Fibroblast of pulmonary artery (primary cell): ENCODE data around the gene HMX1.

Experiments
- DNase-seq: peaks from one replicate; pipeline ENCODE4 v3.0.0-alpha.2; 2010; ENCODE audit warnings: low read depth
- H3K4me3 ChIP-seq: replicated peaks from 2 replicates; pipeline ENCODE4 v1.5.1; 2011; ENCODE audit warnings: low read depth, mild to moderate bottlenecking, control low read depth, low read length, moderate library complexity
- TF ChIP-seq, protein P1 (sequence below): IDR thresholded peaks from 2 replicates; pipeline ENCODE4 v1.5.1; 2011; ENCODE audit warnings: mild to moderate bottlenecking, control low read depth, low read length, inconsistent platforms; ENCODE audit errors: missing control alignments

HMX1 gene

DNA sequence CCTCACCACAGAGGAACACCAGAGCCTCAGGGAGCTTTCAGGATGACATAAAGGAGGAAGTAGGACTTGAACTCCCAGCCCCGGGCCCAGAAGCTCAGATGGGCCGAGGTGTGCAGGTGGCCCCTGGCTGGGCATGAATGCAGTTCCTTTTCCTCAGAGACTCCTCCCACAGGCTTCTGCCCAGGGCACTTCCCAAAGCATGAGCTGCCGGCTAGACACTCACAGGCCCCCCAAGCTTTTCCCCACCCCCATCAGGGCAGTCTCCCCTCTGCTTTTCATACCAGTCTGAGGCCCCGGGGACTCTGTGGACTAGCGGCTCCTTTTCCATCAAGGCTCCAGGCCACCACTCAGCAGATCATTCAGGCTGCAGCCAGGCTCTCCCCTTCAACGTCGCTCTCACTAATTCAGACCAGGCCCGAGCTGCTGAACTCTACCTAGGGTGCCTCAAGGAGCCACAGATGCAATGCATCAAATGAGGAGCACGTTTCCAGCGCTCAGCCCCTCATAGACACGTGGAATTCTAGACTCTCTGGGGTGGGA lies 36.9 kb downstream of the HMX1 start:
- no peak overlapping the region for H3K4me3 ChIP-seq
- TF ChIP-seq, protein P1, sequence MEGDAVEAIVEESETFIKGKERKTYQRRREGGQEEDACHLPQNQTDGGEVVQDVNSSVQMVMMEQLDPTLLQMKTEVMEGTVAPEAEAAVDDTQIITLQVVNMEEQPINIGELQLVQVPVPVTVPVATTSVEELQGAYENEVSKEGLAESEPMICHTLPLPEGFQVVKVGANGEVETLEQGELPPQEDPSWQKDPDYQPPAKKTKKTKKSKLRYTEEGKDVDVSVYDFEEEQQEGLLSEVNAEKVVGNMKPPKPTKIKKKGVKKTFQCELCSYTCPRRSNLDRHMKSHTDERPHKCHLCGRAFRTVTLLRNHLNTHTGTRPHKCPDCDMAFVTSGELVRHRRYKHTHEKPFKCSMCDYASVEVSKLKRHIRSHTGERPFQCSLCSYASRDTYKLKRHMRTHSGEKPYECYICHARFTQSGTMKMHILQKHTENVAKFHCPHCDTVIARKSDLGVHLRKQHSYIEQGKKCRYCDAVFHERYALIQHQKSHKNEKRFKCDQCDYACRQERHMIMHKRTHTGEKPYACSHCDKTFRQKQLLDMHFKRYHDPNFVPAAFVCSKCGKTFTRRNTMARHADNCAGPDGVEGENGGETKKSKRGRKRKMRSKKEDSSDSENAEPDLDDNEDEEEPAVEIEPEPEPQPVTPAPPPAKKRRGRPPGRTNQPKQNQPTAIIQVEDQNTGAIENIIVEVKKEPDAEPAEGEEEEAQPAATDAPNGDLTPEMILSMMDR: no peak
- DNase-seq: no peak

DNA sequence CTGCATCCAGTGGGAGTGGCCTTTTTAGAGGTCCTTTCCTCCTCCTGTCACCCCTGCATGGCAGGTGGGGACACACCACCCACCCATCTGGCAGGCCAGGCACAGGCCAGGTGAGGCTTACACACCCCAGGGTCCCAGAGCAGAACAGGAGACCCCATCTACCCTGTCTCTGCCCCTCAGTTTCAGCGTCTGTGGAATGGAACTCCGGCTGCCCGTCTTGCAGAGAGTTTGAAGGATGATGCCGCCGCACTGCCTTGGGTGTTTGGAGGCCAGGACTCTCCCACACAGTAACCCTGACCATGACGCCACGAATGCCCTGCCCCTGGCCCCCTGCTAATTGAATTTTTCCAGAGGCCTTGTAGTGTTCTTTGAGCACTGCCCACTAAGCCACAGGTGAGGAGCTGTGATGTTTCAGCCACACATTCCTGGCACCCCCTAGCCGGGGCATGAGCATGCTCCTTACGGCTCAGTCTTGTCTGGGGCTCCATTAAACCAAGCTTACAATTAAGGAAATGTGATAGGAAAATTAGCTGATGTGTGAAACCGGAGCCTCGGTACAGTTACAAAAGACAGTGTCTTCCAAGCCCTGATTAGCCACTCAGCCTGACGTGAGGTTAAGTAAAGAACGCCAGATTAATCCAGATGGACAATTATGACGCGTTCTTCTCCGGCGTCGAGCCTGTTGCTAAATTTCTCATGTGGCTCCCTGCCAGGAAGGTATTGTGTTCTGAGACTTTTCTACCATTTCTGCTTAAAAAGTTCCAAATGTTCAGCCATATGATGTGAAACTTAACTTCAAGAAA lies 39.3 kb downstream of the HMX1 start:
- H3K4me3 ChIP-seq: no peak overlapping the region
- TF ChIP-seq, protein P1: no peak
- peak; percentile 11 for DNase-seq

DNA sequence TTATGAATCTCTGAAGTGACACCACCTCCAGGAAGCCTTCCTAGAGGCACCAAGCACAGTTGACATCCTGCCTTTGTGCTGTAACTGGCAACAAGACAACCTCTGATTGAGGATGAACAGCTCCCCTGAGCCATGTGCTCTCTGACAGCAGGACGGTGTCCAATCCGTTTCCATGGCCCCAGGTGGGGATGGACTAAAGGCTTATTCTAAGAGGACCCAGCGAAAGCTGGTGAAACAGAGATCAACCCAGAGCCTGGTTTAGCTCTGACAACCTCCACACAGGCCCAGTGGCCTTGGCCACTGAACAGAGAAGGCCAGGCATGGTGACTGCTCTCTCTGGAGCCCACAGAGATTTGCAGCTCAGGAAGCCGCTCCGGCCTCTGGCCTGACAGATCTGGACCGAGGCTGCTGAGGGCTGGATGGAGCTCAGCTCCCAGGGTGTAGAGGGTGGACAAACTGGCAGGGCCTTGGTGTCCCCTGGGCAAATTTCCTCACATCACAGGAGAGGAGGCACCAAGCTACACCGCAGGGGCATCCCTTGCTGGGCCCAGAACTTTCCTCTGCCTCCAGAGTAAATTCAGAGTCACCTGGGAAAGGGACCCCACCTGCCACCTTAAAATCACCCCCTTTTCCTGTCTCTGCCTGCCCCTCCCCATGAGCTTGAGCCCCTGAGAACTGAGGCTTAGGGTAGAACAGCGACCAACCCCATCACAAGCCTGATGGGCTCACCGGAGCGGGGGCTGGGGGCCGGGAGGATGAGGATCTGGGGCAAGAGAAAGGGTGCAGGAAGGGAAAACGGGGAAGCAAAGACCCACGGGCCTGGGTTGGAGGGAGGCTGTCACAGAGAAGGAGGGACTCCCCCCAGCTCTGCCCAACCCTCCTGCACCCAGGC lies 40.2 kb downstream of the HMX1 start:
- H3K4me3 ChIP-seq: no peak overlapping the region
- TF ChIP-seq, protein P1: no peak
- no peak for DNase-seq

DNA sequence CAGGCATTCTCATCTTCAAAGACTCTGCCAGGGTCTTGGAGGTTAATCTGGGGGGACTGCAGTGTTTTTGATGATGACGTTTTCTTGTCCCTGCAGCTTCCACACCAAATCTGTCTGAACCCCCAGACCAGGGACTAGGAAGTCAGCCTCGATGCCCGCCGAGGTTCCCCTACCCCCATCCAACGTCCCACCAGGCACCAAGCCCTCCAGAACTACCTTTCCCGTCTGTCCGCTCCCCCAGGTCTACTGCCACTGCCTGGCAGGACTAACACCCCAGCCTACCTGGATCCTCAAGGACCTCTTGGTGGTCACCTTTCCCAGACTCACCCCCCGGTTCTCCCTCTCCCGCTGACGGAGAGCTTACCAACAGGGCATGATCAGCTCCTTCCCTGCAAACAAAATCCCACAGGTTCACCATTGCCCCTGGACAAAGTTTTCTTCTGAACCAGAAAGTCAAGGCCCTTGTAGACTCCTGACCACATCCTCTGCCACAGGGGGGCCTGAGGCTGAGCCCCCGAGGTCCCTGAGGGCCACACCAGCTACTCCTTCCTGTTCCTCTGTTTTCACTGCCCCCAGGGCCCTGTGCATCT lies 40.9 kb downstream of the HMX1 start:
- no peak for DNase-seq
- H3K4me3 ChIP-seq: no peak overlapping the region
- TF ChIP-seq, protein P1: no peak

DNA sequence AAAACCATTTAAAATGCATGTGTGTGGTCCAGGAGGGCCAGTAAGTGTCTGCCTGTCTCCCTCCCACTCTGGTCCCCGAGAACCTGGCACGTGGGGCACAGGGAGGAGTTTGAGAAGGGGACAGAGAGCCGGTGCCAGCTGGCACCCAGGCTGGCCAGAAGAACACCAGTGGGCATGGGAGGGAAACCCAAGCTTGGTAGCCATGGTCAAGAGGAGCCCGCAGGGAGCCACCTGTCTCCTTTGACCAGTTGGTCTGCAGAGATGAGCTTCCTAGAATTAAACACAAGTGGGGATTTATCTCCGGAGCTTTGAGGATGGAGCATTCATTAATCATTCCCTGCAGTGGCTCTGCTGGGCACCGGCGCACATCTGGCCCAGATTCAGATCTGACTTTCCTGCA lies 41.6 kb downstream of the HMX1 start:
- no peak overlapping the region for H3K4me3 ChIP-seq
- TF ChIP-seq, protein P1: no peak
- DNase-seq: no peak

DNA sequence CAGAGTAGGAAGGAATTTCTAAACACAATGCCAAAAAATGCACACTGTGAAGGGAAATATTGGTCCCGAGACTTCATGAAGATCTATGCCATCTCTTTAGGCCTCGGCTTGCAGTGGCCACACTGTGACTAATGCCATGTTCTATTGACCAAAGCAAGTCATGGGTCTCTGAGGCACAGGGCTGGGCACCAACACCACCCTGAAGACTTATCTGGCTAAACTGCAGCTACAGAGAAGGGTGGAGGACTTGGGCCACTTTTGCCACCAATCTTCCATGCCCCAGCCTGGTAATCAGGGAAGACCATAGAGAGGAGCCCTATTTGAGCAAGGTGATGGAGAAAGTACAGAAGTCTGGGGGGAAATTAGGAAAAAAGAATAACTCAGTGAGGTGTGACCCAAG lies 42.1 kb downstream of the HMX1 start:
- no peak for DNase-seq
- no peak overlapping the region for H3K4me3 ChIP-seq
- TF ChIP-seq, protein P1: no peak
